Activated CD4-positive, alpha-beta T cell treated with anti-CD3 and anti-CD28 coated beads, Interleukin-2, amount 10 ng/mL, durations not matched to agents 24 days and 14 days (primary cell): Measurements from ENCODE around the gene TTLL5. TPM values are rescaled to one million over a fixed set of nuclear protein-coding genes. Genes with fewer than 3 reads are reported as not detected.
"Not testable (repeated sequence)": the region's sequence is repeated elsewhere in the genome, so short reads cannot be mapped to it uniquely, and the experiment has no call there.

Experiments
- DNase-seq: peaks from one replicate; pipeline ENCODE4 v3.0.0; 2022
- H3K27ac Mint-ChIP-seq: one replicate; pipeline ENCODE4 v1.8.0; 2022; ENCODE audit warnings: mild to moderate bottlenecking, mixed read lengths
- H3K27me3 Mint-ChIP-seq: one replicate; pipeline ENCODE4 v1.8.0; 2022; ENCODE audit warnings: mixed read lengths
- H3K36me3 Mint-ChIP-seq: one replicate; pipeline ENCODE4 v1.8.0; 2022; ENCODE audit warnings: low read depth, mild to moderate bottlenecking, mixed read lengths
- H3K4me1 Mint-ChIP-seq: one replicate; pipeline ENCODE4 v1.8.0; 2021; ENCODE audit warnings: mixed read lengths
- H3K4me3 Mint-ChIP-seq: one replicate; pipeline ENCODE4 v1.8.0; 2022; ENCODE audit warnings: mild to moderate bottlenecking, moderate library complexity, mixed read lengths
- H3K9me3 Mint-ChIP-seq: one replicate; pipeline ENCODE4 v1.8.0; 2021; ENCODE audit warnings: mixed read lengths
- intact Hi-C: fragments of 100-400 bp; cut with micrococcal nuclease; formaldehyde crosslinking; loops from one replicate; pipeline ENCODE4 v1.15.1; 2023
- total RNA-seq: library from RNA; stranded (reverse); gene quantifications from 2 replicates; pipeline ENCODE4 v1.2.3, GENCODE V29; 2022

The TTLL5 gene
- total RNA-seq, 1 donor from 2014 or later = 35.5 TPM

GRCh38 chr14:75917322-75917945 is 256.4 kb downstream of the TTLL5 start:
- Mint-ChIP-seq H3K4me3 (no peak overlapping the region), H3K27me3 (no peaks in the 10 kb centered on the region), H3K27ac (no peak overlapping the region), H3K4me1 (no peaks in the 10 kb centered on the region), H3K36me3 (peaks cover 4% of the 10 kb centered on the region), H3K9me3 (no peaks in the 10 kb centered on the region)
- intact Hi-C loops = no loop called here
- no peak for DNase-seq

DNA sequence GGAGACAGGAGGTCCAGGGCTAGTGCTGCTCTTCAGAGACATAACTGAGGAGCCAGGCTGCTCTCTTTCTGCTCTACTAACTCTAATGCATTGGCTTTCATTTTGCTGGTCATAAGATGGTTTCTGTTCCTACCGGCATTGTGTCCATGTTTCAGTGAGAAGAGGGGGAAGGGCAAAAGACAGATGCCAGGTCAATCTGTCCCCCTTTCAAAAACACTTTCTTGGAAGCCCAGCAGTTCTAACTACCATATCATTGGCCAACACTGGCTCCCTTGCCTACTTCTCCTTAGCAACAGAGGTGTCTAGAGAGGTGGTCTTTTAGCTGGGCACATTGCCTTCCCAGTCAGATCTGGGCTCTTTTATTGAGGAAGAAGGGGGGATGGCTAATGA is 256.9 kb downstream of the TTLL5 start:
- H3K27ac Mint-ChIP-seq = no peak overlapping the region
- H3K4me3 Mint-ChIP-seq = no peak overlapping the region
- H3K27me3 Mint-ChIP-seq = no peaks in the 10 kb centered on the region
- intact Hi-C loops = no loop called here
- peaks cover 4% of the 10 kb centered on the region for H3K36me3 Mint-ChIP-seq
- no peaks in the 10 kb centered on the region for H3K4me1 Mint-ChIP-seq
- DNase-seq = no peak
- no peaks in the 10 kb centered on the region for H3K9me3 Mint-ChIP-seq

DNA sequence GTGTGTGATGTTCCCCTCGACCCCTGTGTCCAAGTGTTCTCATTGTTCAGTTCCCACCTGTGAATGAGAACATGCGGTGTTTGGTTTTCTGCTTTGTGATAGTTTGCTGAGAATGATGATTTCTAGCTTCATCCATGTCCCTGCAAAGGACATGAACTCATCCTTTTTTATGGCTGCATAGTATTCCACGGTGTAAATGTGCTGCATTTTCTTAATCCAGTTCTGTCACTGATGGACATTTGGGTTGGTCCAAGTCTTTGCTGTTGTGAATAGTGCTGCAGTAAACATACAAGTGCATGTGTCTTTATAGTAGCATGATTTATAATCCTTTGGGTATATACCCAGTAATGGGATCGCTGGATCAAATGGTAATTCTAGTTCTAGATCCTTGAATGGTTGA is 259.4 kb downstream of the TTLL5 start:
- H3K27me3 Mint-ChIP-seq, H3K27ac Mint-ChIP-seq, DNase-seq, intact Hi-C loops, H3K4me3 Mint-ChIP-seq, H3K4me1 Mint-ChIP-seq, H3K9me3 Mint-ChIP-seq, H3K36me3 Mint-ChIP-seq: not testable (repeated sequence)

DNA sequence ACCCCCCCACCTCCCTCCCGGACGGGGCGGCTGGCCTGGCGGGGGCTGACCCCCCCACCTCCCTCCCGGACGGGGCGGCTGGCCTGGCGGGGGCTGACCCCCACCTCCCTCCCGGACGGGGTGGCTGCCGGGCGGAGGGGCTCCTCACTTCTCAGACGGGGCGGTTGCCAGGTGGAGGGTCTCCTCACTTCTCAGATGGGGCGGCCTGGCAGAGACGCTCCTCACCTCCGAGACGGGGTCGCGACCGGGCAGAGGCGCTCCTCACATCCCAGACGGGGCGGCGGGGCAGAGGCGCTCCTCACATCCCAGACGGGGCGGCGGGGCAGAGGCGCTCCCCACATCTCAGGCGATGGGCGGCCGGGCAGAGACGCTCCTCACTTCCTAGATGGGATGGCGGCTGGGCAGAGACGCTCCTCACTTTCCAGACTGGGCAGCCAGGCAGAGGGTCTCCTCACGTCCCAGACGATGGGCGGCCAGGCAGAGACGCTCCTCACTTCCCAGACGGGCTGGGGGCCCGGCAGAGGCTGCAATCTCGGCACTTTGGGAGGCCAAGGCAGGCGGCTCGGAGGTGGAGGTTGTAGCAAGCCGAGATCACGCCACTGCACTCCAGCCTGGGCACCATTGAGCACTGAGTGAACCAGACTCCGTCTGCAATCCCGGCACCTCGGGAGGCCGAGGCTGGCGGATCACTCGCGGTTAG is 264.2 kb downstream of the TTLL5 start:
- H3K4me1 Mint-ChIP-seq, H3K27ac Mint-ChIP-seq, DNase-seq, intact Hi-C loops, H3K9me3 Mint-ChIP-seq, H3K36me3 Mint-ChIP-seq, H3K4me3 Mint-ChIP-seq, H3K27me3 Mint-ChIP-seq: not testable (repeated sequence)

GRCh38 chr14:75926431-75927115 is 265.5 kb downstream of the TTLL5 start:
- no peak for DNase-seq
- H3K27ac Mint-ChIP-seq = no peak overlapping the region
- no peaks in the 10 kb centered on the region for H3K36me3 Mint-ChIP-seq
- intact Hi-C loops = no loop called here
- H3K27me3 Mint-ChIP-seq = no peaks in the 10 kb centered on the region
- no peaks in the 10 kb centered on the region for H3K9me3 Mint-ChIP-seq
- H3K4me3 Mint-ChIP-seq = no peak overlapping the region
- H3K4me1 Mint-ChIP-seq = no peaks in the 10 kb centered on the region

GRCh38 chr14:75927564-75928087 is 266.6 kb downstream of the TTLL5 start:
- Mint-ChIP-seq H3K9me3 (no peaks in the 10 kb centered on the region), H3K27ac (no peak overlapping the region), H3K4me3 (no peak overlapping the region), H3K36me3 (no peaks in the 10 kb centered on the region), H3K4me1 (no peaks in the 10 kb centered on the region), H3K27me3 (no peaks in the 10 kb centered on the region)
- no peak for DNase-seq
- intact Hi-C loops = no loop called here

DNA sequence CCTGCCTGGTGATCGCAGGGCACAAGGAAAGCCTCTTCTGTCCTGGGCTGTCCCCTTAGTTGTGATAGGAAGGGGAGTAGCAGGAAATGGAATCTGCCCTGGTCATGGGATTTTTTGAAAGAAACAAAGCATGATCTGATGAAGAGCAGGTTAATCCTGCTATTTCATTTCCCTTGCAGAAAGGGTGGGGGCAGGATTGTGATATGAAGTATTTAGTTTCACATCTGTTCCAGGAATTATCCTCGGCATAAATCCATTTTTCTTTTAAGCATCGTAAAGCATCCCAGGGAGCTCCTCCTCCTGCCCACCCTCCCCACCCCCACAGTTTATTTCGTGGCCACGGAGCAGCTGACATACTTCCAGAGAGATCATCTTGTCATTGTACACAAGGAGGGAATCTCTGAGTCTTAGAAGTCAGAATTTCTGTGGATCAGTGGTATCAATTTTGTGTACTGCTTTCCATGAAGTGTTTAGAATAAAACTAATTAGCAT is 267.7 kb downstream of the TTLL5 start:
- Mint-ChIP-seq H3K4me3 (no peak overlapping the region), H3K4me1 (no peaks in the 10 kb centered on the region), H3K27me3 (no peaks in the 10 kb centered on the region), H3K27ac (no peak overlapping the region), H3K9me3 (no peaks in the 10 kb centered on the region), H3K36me3 (no peaks in the 10 kb centered on the region)
- DNase-seq = no peak
- intact Hi-C loops = no loop called here

GRCh38 chr14:75933712-75934296 is 272.8 kb downstream of the TTLL5 start:
- Mint-ChIP-seq H3K36me3 (no peaks in the 10 kb centered on the region), H3K27ac (no peak overlapping the region), H3K4me3 (no peak overlapping the region), H3K27me3 (no peaks in the 10 kb centered on the region), H3K4me1 (peaks cover 2% of the 10 kb centered on the region), H3K9me3 (no peaks in the 10 kb centered on the region)
- DNase-seq = no peak
- intact Hi-C loops = no loop called here

- H3K27ac Mint-ChIP-seq = no peak overlapping the region
- intact Hi-C loops = no loop called here
- no peaks in the 10 kb centered on the region for H3K9me3 Mint-ChIP-seq
These were observed 274.1 kb downstream of the TTLL5 start for GRCh38 chr14:75934998-75935628.

DNA sequence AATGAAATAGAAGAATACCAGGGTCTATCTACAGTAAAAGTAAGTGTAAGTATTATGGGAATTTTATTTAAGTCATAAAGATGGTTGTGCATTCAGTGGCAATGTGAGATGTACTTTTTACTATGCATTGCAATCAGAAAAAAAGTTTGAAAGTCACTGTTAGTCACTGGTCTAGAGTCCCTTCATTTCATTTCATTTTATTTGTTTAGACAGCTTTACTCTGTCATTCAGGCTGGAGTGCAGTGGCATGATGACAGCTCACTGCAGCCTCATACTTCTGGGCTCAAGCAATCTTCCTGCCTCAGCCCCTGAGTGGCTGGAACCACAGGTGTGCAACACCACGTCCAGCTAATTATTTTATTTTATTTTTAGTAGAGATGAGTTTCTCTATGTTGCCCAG is 278.2 kb downstream of the TTLL5 start:
- Mint-ChIP-seq H3K4me1 (peaks cover 2% of the 10 kb centered on the region), H3K27ac (no peak overlapping the region), H3K36me3 (peaks cover 3% of the 10 kb centered on the region), H3K9me3 (no peaks in the 10 kb centered on the region), H3K4me3 (no peak overlapping the region), H3K27me3 (no peaks in the 10 kb centered on the region)
- no peak for DNase-seq
- intact Hi-C loops = no loop called here

More at GRCh38 chr14:75934998-75935628, 274.1 kb downstream of the TTLL5 start:
- DNase-seq = no peak
- Mint-ChIP-seq H3K27me3 (no peaks in the 10 kb centered on the region), H3K4me3 (no peak overlapping the region), H3K36me3 (no peaks in the 10 kb centered on the region), H3K4me1 (peaks cover 2% of the 10 kb centered on the region)

DNA sequence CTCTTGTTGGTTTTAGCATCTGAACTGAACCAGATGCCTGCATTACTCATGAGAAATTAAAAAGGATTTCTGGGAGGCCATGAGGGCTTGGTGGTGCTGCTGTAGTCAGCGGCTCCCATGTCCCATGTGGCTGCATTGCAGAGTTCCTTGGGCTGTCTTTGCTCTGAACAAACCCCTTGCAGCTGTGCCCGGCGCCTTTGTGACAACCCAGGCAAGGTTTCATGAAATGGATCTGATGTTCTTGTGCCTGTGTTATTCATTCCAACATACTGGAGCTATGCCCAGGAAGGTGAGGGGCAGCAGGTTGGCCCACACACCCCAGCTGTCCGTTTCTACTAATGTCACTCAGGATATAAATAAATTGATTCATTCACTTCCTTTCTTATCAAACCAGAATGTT is 280.0 kb downstream of the TTLL5 start:
- H3K27ac Mint-ChIP-seq = no peak overlapping the region
- no peaks in the 10 kb centered on the region for H3K4me1 Mint-ChIP-seq
- no peak overlapping the region for H3K4me3 Mint-ChIP-seq
- intact Hi-C loops = no loop called here
- DNase-seq = no peak
- H3K27me3 Mint-ChIP-seq = no peaks in the 10 kb centered on the region
- H3K9me3 Mint-ChIP-seq = no peaks in the 10 kb centered on the region
- H3K36me3 Mint-ChIP-seq = peaks cover 3% of the 10 kb centered on the region

DNA sequence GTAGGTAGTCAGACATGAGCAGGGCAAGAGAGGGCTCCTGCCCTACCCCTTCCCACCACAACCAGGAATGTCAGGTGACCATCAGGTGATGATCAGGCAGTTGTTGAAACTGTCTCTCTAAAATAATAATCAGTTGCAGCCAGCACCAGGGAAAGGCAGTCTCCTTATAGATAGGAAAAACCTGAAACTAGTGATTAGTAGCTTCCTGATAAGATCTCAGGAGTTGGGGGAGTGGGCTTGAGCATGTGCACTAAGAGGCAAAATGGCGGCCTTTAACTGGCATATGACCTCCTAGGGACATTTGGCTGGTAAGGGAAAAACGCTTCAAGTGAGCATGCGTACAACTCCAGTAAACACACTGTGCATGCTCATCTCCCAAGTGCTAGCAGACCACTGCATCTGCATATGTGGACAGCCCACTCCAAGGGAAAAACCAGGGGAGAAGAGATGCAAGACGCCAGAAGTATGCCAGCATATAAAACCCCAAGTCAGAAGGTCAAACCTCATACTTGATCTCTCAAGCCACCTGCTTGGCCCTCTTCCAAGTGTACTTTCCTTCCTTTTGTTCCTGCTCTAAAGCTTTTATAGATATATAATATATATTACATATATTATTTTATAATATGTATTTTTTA is 283.7 kb downstream of the TTLL5 start:
- Mint-ChIP-seq H3K4me1 (no peaks in the 10 kb centered on the region), H3K9me3 (no peaks in the 10 kb centered on the region), H3K4me3 (no peak overlapping the region), H3K27ac (no peak overlapping the region), H3K27me3 (no peaks in the 10 kb centered on the region), H3K36me3 (peaks cover 3% of the 10 kb centered on the region)
- no peak for DNase-seq
- intact Hi-C loops = no loop called here

GRCh38 chr14:75946785-75947184 is 285.7 kb downstream of the TTLL5 start:
- Mint-ChIP-seq H3K4me3 (no peak overlapping the region), H3K27me3 (no peaks in the 10 kb centered on the region), H3K4me1 (no peaks in the 10 kb centered on the region), H3K36me3 (peaks cover 3% of the 10 kb centered on the region), H3K27ac (no peak overlapping the region), H3K9me3 (no peaks in the 10 kb centered on the region)
- DNase-seq = no peak
- intact Hi-C loops = no loop called here
